LHCN-M2 (cell line): ENCODE data around the gene ADGRB2. TPM values are rescaled to one million over a fixed set of nuclear protein-coding genes. Genes with fewer than 3 reads are reported as not detected.
"Not testable (repeated sequence)": the region's sequence is repeated elsewhere in the genome, so short reads cannot be mapped to it uniquely, and the experiment has no call there.

Experiments
- DNase-seq: peaks from one replicate; pipeline ENCODE4 v3.0.0-alpha.2; 2012; ENCODE audit warnings: low read depth
- total RNA-seq: library from RNA; depleted of rRNA; stranded (reverse); fragments of >200 nt; gene quantifications from 2 replicates; pipeline ENCODE4 v1.2.3, GENCODE V29; 2014

Gene ADGRB2
- total RNA-seq, 1 experiment from 2014 or later = 22.6 TPM

- no peak for DNase-seq
Measured at GRCh38 chr1:31727195-31727594, 36.9 kb downstream of the ADGRB2 start.

GRCh38 chr1:31726715-31727114 is 37.4 kb downstream of the ADGRB2 start:
- no peak for DNase-seq

- no peak for DNase-seq
Measured at GRCh38 chr1:31725777-31726535, 38.2 kb downstream of the ADGRB2 start.

DNA sequence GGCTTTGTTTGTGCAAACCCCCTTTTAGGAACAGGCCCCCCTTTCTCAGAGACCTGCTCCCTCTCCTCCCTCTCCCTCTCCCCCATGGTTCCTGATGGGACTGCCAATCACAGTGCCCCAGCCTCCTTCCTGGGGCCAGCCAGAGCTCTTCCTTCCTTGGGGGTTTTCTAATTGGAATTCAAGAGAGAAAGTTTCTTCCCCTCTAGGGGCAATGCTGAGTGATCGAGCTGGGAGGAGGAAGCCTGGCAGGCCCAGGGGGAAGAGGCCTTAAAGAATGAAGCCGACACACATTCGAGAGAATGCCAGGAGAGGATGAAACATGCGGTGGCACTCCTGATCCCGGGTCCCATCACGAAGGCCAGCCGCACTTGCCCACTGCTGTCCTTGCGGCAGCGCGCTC is 39.0 kb downstream of the ADGRB2 start:
- DNase-seq = no peak

DNA sequence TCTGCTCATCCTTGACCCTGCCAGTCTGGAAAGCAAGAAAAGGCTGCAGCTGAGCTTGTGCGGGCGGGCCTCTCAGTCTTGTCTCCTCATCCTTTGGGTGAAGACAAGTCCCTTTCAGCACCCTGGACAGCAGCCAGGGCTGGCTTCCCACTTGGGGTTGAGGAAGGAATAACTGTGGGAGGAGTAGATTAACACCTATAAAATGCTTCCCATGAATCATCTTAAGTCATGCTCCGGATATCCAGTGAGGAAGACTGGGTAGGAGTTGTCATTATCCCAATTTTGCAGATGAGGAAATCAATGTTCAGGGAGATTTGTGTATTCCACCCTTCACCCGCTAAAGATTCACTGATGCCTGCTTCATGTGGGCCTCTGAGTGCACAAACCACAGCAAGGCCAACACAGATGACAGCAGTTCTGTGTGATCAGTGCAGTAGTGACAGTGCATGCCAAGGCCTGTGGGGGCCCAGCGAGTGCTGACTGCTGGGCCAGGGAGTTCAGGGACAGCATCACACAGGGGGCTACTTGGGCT is 40.2 kb downstream of the ADGRB2 start:
- peak; percentile 77 for DNase-seq

GRCh38 chr1:31718327-31718897 is 45.7 kb downstream of the ADGRB2 start:
- no peak for DNase-seq

GRCh38 chr1:31717341-31717740 is 46.8 kb downstream of the ADGRB2 start:
- peak; percentile 39 for DNase-seq

DNA sequence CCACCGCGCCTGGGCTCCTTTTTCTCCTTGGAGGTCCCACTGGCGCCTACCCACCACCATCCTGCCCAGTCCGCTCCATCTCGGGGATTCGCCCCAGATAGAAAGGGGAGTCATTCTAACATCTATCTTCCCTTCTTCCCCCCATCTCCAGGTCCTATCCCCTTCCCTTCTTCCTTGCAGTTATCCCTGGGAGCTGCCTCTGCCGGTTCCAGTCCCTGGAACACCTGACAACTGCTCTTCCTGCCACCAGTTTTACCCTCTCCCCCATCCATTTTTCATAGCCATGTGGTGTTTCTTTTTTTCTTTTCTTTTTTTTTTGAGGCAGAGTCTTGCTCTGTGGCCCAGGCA is 48.3 kb downstream of the ADGRB2 start:
- no peak for DNase-seq

- DNase-seq = peak; percentile 80
Measured at GRCh38 chr1:31715087-31715872, 48.9 kb downstream of the ADGRB2 start.

DNA sequence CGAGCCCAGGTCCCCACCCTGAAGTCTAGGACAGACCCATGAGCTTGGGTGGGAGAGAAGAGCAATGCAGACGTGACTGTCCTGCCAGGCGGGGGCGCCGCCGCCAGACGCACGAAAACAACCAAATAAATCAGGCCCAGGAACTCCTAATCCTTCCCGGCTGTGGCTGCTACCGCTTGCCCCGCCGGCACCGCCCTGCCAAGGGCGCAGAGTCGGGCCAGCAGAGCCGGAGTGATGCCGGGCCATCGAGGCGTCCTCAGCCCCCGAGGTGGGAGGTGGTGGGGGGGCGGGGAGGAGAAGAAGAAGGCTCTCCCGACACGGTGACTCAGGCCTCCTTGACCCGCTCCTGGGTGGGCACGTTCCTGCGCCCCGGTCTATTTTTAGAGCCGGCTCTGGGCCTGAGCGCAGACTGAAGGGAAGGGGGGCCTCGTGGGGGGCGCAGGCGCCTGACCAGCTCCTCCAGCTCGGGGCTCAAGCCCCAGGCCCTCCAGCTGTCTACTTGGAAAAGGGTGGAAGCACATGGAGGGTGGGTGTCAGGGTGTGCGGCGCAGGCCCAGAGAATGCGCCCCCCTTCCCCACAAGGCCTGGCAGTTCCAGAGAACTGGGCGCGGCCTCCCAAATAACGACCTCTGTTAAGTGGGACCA is 49.6 kb downstream of the ADGRB2 start:
- DNase-seq = peak; percentile 61

DNA sequence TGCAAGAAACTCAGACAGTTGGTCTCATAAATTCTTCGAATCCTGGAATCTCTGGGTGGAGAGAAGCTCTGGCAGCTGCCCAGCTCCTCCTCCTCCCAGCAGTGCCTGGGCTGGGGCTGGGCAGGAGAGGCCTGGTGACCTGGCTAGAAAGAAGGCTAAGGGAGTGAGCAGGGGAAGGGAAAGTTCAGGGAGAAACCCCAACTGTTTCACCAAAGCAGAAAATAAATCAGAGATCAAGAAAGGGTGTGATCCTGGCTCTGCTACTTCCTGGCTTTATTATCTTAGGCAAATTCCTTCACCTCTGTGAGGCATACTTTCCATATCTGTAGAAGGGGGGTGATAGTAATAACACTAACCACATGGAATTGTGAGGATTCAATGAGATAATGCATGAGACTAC is 51.5 kb downstream of the ADGRB2 start:
- DNase-seq = peak; percentile 76

GRCh38 chr1:31712068-31712467 is 52.1 kb downstream of the ADGRB2 start:
- DNase-seq = no peak

- DNase-seq = peak; percentile 44
Measured at GRCh38 chr1:31708324-31708723, 55.8 kb downstream of the ADGRB2 start.

GRCh38 chr1:31707711-31708110 is 56.4 kb downstream of the ADGRB2 start:
- DNase-seq = peak; percentile 71

DNA sequence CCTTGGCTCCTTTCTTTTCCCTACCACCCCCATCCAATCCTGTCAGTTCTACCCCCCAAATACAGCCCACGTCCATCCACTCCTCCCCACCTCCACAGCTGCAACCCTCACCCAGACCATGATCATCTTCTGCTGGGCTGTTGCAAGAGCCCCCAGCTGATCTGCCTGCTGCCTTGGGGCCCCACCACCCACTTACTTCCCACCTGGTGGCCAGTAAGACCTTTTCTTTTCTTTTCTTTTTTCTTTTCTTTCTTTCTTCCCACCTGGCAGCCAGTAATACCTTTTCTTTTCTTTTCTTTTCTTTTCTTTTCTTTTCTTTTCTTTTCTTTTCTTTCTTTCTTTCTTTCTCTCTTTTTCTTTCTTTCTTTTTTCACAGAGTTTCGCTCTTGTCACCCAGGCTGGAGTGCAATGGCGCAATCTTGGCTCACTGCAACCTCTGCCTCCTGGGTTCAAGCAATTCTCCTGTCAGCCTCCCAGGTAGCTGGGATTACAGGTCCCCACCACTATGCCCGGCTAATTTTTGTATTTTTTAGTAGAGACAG is 57.0 kb downstream of the ADGRB2 start:
- DNase-seq = not testable (repeated sequence)

- DNase-seq = no peak
Measured at GRCh38 chr1:31706384-31707058, 57.6 kb downstream of the ADGRB2 start.

DNA sequence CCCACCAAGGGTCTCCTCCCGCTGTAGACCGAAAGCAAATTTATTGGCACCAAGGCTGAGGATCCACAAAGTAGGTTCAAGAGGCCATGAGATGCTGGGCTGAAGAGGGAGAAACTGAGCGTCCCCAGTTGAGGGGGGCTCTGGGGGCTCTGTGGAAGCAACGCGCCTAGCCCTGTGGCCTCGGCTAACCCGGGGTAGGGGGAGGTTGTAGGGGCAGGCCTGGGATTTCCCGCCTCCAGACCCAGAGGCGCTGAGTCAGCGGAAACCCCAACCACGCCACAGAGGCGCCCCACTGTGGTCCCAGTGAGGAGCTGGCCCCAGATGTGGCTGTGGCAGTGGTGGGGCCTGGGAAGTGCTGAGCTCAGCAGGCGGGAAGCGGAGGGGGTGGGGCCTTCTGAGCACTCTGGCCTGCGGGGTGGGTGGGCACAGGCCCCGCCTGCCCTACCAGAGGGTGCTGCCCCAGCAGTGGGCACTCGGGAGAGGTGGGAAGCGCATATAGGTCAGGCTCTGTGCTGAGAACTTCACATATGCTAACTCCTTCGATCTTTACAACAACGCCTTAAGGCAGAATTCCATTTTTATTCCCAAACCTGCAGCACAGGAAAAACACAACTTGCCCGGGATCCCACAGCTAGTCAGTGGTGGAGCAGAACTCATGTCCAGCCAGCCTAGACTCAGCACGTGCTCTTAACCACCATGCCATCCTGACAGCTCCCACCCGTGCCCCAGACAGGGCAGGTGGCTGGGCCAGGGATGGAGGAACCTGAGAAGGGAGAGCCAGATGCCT is 58.9 kb downstream of the ADGRB2 start:
- DNase-seq = no peak

DNA sequence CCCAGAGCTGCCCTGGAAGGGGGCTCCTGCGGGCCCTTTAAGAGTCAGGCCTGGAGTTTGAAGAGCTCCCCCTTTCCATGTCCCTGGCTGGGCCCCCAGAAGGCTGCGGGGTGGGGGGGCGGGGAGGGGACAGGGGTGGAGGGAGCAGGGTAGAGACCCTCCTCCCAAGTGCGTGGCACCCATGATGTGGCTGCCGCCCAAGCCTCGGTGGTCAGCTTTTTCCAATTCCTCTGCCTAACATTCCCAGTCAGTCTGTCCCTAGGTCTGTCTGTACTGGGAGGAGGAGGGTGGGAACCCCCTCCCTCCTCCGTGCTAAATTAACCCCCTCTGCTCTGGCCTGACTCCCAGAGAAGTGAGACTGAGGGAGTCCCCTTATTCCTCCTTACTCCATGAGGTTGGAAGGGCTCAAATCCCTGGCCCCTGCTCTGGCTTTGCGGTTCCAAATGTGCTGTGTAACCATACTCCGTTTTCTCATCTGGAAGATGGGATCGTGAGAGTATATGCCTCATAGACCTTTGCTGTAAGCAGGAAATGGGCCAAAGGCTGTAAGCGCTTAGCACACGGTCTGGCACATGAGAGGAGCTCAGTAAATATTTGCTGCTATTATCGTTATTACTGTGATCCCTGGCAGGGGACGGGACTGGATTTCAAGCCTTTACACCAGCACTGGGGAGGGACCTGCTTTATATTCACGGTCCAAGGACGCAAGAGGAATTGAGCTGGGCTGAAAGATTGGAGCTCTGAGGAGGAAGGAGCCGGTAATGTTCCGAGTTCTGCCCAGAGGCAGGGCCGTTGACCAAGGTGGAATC is 59.7 kb downstream of the ADGRB2 start:
- DNase-seq = no peak
